Gastroesophageal sphincter (tissue), 4 donors: ENCODE results near the gene PRKG1. TPM values are rescaled to one million over a fixed set of nuclear protein-coding genes. Genes with fewer than 3 reads are reported as not detected.

Experiments
- ATAC-seq: fragments of 150-250 bp; one replicate; pipeline ENCODE4 v1.9.1; 2016; ENCODE audit warnings: mild to moderate bottlenecking, moderate library complexity
- H3K27ac ChIP-seq, 4 donors: fragments of 200-600 bp; sonication (generic) in 3 of 4; 1 replicate in 3 of 4; 2 replicates in 1 of 4; pipeline ENCODE4 v1.5.1; 2016 to 2019
- H3K27me3 ChIP-seq: fragments of 200-600 bp; sonication (generic); one replicate; pipeline ENCODE4 v1.5.1; 2019
- H3K36me3 ChIP-seq, 2 donors: fragments of 200-600 bp; sonication (generic); one replicate each; pipeline ENCODE4 v1.5.1; 2019; ENCODE audit warnings: control low read depth in 1 of 2
- H3K4me1 ChIP-seq, 3 donors: fragments of 200-600 bp; sonication (generic); 1 replicate in 2 of 3; 2 replicates in 1 of 3; pipeline ENCODE4 v1.5.1; 2016 to 2019; ENCODE audit warnings: control low read depth in 2 of 3
- H3K4me3 ChIP-seq, 2 donors: fragments of 200-600 bp; sonication (generic); one replicate each; pipeline ENCODE4 v1.5.1; 2019; ENCODE audit warnings: mild to moderate bottlenecking in 1 of 2, moderate library complexity in 1 of 2
- H3K9me3 ChIP-seq, 3 donors: fragments of 200-600 bp; sonication (generic); one replicate each; pipeline ENCODE4 v1.5.1; 2017 to 2019; ENCODE audit warnings: control low read depth in 2 of 3
- CTCF ChIP-seq, 4 experiments: fragments of 200-600 bp in 2 of 4; fragments of 450-650 bp in 2 of 4; sonication (generic) in 1 of 4; IDR thresholded peaks; one replicate each; pipeline ENCODE4 v1.5.1; 2017 to 2019; ENCODE audit warnings: antibody characterized with exemption in 4 of 4, mild to moderate bottlenecking in 2 of 4, moderate library complexity in 2 of 4
- EP300 ChIP-seq: sonication (generic); formaldehyde crosslinking; IDR thresholded peaks from one replicate; pipeline ENCODE4 v1.6.1; 2017; ENCODE audit warnings: antibody characterized with exemption, mild to moderate bottlenecking
- POLR2A ChIP-seq, 2 donors: fragments of 450-650 bp; IDR thresholded peaks; one replicate each; pipeline ENCODE4 v1.6.1; 2017; ENCODE audit warnings: antibody characterized with exemption in 2 of 2, mild to moderate bottlenecking in 2 of 2, moderate library complexity in 1 of 2
- POLR2AphosphoS5 ChIP-seq: sonication (generic); formaldehyde crosslinking; IDR thresholded peaks from one replicate; pipeline ENCODE4 v1.6.1; 2017; ENCODE audit warnings: antibody characterized with exemption
- WGBS, 2 donors: methylation state at CpG; one replicate each; pipeline ENCODE4 v1.1.5; 2018; ENCODE audit warnings: low coverage in 1 of 2; 5-methylcytosine and 5-hydroxymethylcytosine counted together
- total RNA-seq, 4 donors: library from RNA; depleted of rRNA; stranded (reverse); fragments of >200 nt; gene quantifications; one replicate each; pipeline ENCODE4 v1.1.0, GENCODE V29; 2016

PRKG1 gene
- total RNA-seq, 4 donors from 2014 or later = 27.5 to 73.2 (median 39.2) TPM

GRCh38 chr10:51915031-51915542 is 840.8 kb downstream of the PRKG1 start:
- no peak for TF ChIP-seq EP300
- no peak for TF ChIP-seq POLR2AphosphoS5
- no peak for TF ChIP-seq CTCF (IDR thresholded peaks at IDR 0.05)
- TF ChIP-seq POLR2A (IDR thresholded peaks at IDR 0.05) = no peak
- H3K36me3 ChIP-seq = no peaks in the 10 kb centered on the region
- no peak overlapping the region for H3K4me3 ChIP-seq
- no peaks in the 10 kb centered on the region for H3K9me3 ChIP-seq
- ATAC-seq = no peak
- H3K27me3 ChIP-seq = no peaks in the 10 kb centered on the region
- 40 to 58% methylated on average over 1 of the region's 1 CpG for WGBS, 2 donors
- H3K27ac ChIP-seq = no peak overlapping the region
- H3K4me1 ChIP-seq = peaks cover 0 to 2% (median 0%) of the 10 kb centered on the region in 3 donors

- no peak for TF ChIP-seq CTCF (IDR thresholded peaks at IDR 0.05)
- no peak for TF ChIP-seq EP300
- no peak for TF ChIP-seq POLR2A (IDR thresholded peaks at IDR 0.05)
- TF ChIP-seq POLR2AphosphoS5 = no peak
- WGBS, 2 donors = 42 to 72% methylated on average over 2 of the region's 2 CpGs
- Histone ChIP-seq H3K4me1 (peaks cover 0 to 2% (median 0%) of the 10 kb centered on the region in 3 donors), H3K27ac (no peak overlapping the region), H3K4me3 (no peak overlapping the region), H3K27me3 (no peaks in the 10 kb centered on the region), H3K36me3 (no peaks in the 10 kb centered on the region), H3K9me3 (no peaks in the 10 kb centered on the region)
- no peak for ATAC-seq
Measured at GRCh38 chr10:51918440-51918839, 844.2 kb downstream of the PRKG1 start.

GRCh38 chr10:51918884-51919325 is 844.6 kb downstream of the PRKG1 start:
- no peaks in the 10 kb centered on the region for H3K9me3 ChIP-seq
- no peak overlapping the region for H3K27ac ChIP-seq
- TF ChIP-seq EP300 (no peak), CTCF (IDR thresholded peaks at IDR 0.05) (no peak), POLR2A (IDR thresholded peaks at IDR 0.05) (no peak), POLR2AphosphoS5 (no peak)
- WGBS, 2 donors = 40 to 63% methylated on average over 4 to 5 of the region's 5 CpGs
- H3K4me1 ChIP-seq = peaks cover 0 to 2% (median 0%) of the 10 kb centered on the region in 3 donors
- H3K27me3 ChIP-seq = no peaks in the 10 kb centered on the region
- ATAC-seq = no peak
- no peak overlapping the region for H3K4me3 ChIP-seq
- no peaks in the 10 kb centered on the region for H3K36me3 ChIP-seq

- TF ChIP-seq POLR2A (IDR thresholded peaks at IDR 0.05) (no peak), EP300 (no peak), POLR2AphosphoS5 (no peak), CTCF (IDR thresholded peaks at IDR 0.05) (no peak)
- H3K9me3 ChIP-seq = no peaks in the 10 kb centered on the region
- no peak for ATAC-seq
- H3K36me3 ChIP-seq = no peaks in the 10 kb centered on the region
- H3K4me1 ChIP-seq = no peaks in the 10 kb centered on the region
- H3K4me3 ChIP-seq = no peak overlapping the region
- no peaks in the 10 kb centered on the region for H3K27me3 ChIP-seq
- no peak overlapping the region for H3K27ac ChIP-seq
Measured at GRCh38 chr10:51920672-51921071, 846.4 kb downstream of the PRKG1 start.

- no peak for ATAC-seq
- no peak for TF ChIP-seq POLR2A (IDR thresholded peaks at IDR 0.05)
- TF ChIP-seq CTCF (IDR thresholded peaks at IDR 0.05) = no peak
- TF ChIP-seq EP300 = no peak
- no peak for TF ChIP-seq POLR2AphosphoS5
- H3K4me3 ChIP-seq = no peak overlapping the region
- H3K27me3 ChIP-seq = no peaks in the 10 kb centered on the region
- H3K4me1 ChIP-seq = no peaks in the 10 kb centered on the region
- H3K9me3 ChIP-seq = no peaks in the 10 kb centered on the region
- no peak overlapping the region for H3K27ac ChIP-seq
- WGBS, 2 donors = 94 to 100% methylated on average over 4 of the region's 4 CpGs
- no peaks in the 10 kb centered on the region for H3K36me3 ChIP-seq
Measured at GRCh38 chr10:51924359-51924758, 850.1 kb downstream of the PRKG1 start.
